Activated B cell treated with CpG ODN at 0.5 μM for 24 hours (primary cell): ENCODE results near the gene SLC6A11. TPM values are rescaled to one million over a fixed set of nuclear protein-coding genes. Genes with fewer than 3 reads are reported as not detected.
A peak's percentile ranks its signal among the peaks of the same experiment; 100 is the strongest.

Experiments used
- ATAC-seq: fragments of 200-7000 bp; cut with Tn5 transposase; one replicate; pipeline ENCODE4 v1.10.0; 2021; ENCODE audit warnings: low read depth, mild to moderate bottlenecking, moderate library complexity
- CTCF ChIA-PET: fragments of 350-600 bp; sonication (Branson Sonifier 250); formaldehyde crosslinking; loops from one replicate; lab custom pipeline; 2021; ENCODE audit warnings: antibody characterized with exemption; lab: Charles Lee
- POLR2A ChIA-PET: fragments of 350-600 bp; sonication (Branson Sonifier 250); formaldehyde crosslinking; loops from one replicate; lab custom pipeline; 2021; ENCODE audit warnings: antibody characterized with exemption; lab: Charles Lee
- DNase-seq: peaks from one replicate; pipeline ENCODE4 v3.0.0; 2022
- H3K27ac Mint-ChIP-seq: one replicate; pipeline ENCODE4 v1.8.0; 2020; ENCODE audit warnings: mixed read lengths
- H3K27me3 Mint-ChIP-seq: one replicate; pipeline ENCODE4 v1.8.0; 2021; ENCODE audit warnings: mixed read lengths
- H3K36me3 Mint-ChIP-seq: one replicate; pipeline ENCODE4 v1.8.0; 2021; ENCODE audit warnings: low read depth, mixed read lengths
- H3K4me1 Mint-ChIP-seq: one replicate; pipeline ENCODE4 v1.8.0; 2021; ENCODE audit warnings: mixed read lengths
- H3K4me3 Mint-ChIP-seq: one replicate; pipeline ENCODE4 v1.8.0; 2020; ENCODE audit warnings: mild to moderate bottlenecking, mixed read lengths
- H3K9me3 Mint-ChIP-seq: one replicate; pipeline ENCODE4 v1.8.0; 2020; ENCODE audit warnings: mixed read lengths
- intact Hi-C: fragments of 100-400 bp; cut with micrococcal nuclease; formaldehyde crosslinking; loops from one replicate; pipeline ENCODE4 v1.15.1; 2024
- total RNA-seq: library from RNA; stranded (reverse); gene quantifications from 2 replicates; pipeline ENCODE4 v1.2.3, GENCODE V29; 2022
- TF ChIP-seq, protein P1 (sequence below): fragments of 200-600 bp; IDR thresholded peaks from one replicate; pipeline ENCODE4 v1.8.0; 2022; ENCODE audit warnings: antibody characterized with exemption, mild to moderate bottlenecking

SLC6A11 gene
- total RNA-seq, 1 donor from 2014 or later: not detected

DNA sequence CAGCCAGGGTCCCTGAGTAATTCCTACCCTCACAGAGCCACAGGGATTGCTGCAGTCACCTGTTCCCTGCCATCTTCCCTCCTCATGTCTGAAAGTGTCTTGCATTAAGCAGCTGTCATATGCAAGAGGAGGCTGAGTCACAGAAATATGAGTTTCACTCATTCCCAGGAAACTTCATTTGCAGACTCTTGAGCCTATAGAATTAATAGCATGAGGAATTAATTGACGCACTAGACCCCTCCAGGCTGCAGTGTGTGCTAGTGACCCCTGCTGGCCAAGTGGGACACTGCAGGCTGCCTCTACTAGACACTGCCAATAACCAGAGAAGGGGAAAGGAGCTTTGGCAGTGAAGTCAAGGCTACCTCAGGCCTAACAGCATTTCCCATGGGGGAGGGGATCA lies 125.9 kb downstream of the SLC6A11 start:
- ATAC-seq (no peak), DNase-seq (no peak)
- ChIA-PET CTCF (interaction anchor here (0.6 to 1.2 kb wide), 2 partner anchors 12 to 182 kb away, joined by 3 to 4 read pairs; no protein-coding TSS in a partner anchor), POLR2A (no interaction called here)
- H3K9me3 Mint-ChIP-seq: peaks cover 3% of the 10 kb centered on the region
- H3K27ac Mint-ChIP-seq: no peak overlapping the region
- no peak overlapping the region for H3K4me3 Mint-ChIP-seq
- no peaks in the 10 kb centered on the region for H3K36me3 Mint-ChIP-seq
- TF ChIP-seq, protein P1, sequence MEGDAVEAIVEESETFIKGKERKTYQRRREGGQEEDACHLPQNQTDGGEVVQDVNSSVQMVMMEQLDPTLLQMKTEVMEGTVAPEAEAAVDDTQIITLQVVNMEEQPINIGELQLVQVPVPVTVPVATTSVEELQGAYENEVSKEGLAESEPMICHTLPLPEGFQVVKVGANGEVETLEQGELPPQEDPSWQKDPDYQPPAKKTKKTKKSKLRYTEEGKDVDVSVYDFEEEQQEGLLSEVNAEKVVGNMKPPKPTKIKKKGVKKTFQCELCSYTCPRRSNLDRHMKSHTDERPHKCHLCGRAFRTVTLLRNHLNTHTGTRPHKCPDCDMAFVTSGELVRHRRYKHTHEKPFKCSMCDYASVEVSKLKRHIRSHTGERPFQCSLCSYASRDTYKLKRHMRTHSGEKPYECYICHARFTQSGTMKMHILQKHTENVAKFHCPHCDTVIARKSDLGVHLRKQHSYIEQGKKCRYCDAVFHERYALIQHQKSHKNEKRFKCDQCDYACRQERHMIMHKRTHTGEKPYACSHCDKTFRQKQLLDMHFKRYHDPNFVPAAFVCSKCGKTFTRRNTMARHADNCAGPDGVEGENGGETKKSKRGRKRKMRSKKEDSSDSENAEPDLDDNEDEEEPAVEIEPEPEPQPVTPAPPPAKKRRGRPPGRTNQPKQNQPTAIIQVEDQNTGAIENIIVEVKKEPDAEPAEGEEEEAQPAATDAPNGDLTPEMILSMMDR: no peak
- no peaks in the 10 kb centered on the region for H3K4me1 Mint-ChIP-seq
- peaks cover 15% of the 10 kb centered on the region for H3K27me3 Mint-ChIP-seq
- intact Hi-C loops: loop anchor here (5.0 to 10.0 kb wide), 2 partner anchors 185 to 393 kb away; no protein-coding TSS in a partner anchor

DNA sequence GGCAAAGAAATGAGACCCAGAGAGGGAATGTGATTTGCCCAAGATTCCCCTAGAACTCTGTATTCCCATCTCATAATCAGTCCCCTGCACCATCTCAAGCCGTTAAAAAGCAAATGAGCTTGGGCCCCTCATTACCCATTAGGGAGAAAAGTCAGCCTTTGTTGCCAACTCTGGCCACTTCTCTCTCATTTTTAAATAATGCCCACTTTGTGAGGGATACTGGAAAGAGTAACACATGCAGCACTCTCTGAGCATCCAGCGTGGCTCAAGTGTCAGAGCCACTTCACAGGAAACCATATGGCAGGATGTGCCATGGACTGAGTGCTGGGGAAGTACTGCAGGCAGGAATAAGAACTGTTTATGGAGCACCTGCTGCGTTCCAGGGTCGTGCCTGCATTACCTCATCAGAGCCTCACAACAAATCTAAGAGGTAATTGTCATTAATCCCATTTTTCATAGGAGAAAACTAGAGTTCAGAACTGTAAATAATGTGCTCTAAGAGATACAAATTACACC lies 126.7 kb downstream of the SLC6A11 start:
- TF ChIP-seq, protein P1: no peak
- Mint-ChIP-seq H3K4me3 (no peak overlapping the region), H3K36me3 (no peaks in the 10 kb centered on the region), H3K9me3 (peaks cover 3% of the 10 kb centered on the region), H3K4me1 (no peaks in the 10 kb centered on the region), H3K27me3 (peaks cover 13% of the 10 kb centered on the region), H3K27ac (no peak overlapping the region)
- ChIA-PET CTCF (interaction anchor here (0.6 to 1.2 kb wide), 2 partner anchors 12 to 183 kb away, joined by 3 to 4 read pairs; no protein-coding TSS in a partner anchor), POLR2A (no interaction called here)
- no peak for ATAC-seq
- intact Hi-C loops: loop anchor here (5.0 to 10.0 kb wide), 2 partner anchors 185 to 392 kb away; no protein-coding TSS in a partner anchor
- DNase-seq: no peak

DNA sequence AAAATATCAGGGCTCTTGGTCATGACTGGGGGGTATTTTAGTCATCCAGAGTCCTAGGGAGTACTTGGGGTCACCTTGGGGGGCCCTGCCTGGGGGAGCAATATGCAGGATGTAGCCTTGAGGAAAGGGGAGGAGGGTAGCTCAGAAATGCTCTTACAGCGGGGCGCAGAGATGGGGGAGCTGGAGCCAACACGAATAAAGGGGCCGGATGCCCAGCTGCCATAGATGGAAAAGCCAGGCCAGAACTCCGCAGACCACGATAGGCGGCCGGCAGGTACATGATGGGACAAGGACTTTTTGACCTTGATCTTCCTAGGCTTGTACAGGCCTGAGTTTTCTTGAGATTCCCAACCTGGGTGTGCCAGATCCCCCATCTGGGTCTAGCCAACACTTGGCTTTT lies 128.8 kb downstream of the SLC6A11 start:
- no peaks in the 10 kb centered on the region for H3K4me1 Mint-ChIP-seq
- H3K27me3 Mint-ChIP-seq: peaks cover 13% of the 10 kb centered on the region
- no peak overlapping the region for H3K4me3 Mint-ChIP-seq
- TF ChIP-seq, protein P1: no peak
- ChIA-PET CTCF (interaction anchor here (0.6 to 1.9 kb wide), 3 partner anchors 91 to 706 kb away, joined by 3 to 4 read pairs (median 4); no protein-coding TSS in a partner anchor), POLR2A (no interaction called here)
- no peak for ATAC-seq
- DNase-seq: no peak
- intact Hi-C loops: loop anchor here (1.0 to 10.0 kb wide), 3 partner anchors 188 to 707 kb away; no protein-coding TSS in a partner anchor
- H3K36me3 Mint-ChIP-seq: no peaks in the 10 kb centered on the region
- no peak overlapping the region for H3K27ac Mint-ChIP-seq
- H3K9me3 Mint-ChIP-seq: peaks cover 3% of the 10 kb centered on the region

DNA sequence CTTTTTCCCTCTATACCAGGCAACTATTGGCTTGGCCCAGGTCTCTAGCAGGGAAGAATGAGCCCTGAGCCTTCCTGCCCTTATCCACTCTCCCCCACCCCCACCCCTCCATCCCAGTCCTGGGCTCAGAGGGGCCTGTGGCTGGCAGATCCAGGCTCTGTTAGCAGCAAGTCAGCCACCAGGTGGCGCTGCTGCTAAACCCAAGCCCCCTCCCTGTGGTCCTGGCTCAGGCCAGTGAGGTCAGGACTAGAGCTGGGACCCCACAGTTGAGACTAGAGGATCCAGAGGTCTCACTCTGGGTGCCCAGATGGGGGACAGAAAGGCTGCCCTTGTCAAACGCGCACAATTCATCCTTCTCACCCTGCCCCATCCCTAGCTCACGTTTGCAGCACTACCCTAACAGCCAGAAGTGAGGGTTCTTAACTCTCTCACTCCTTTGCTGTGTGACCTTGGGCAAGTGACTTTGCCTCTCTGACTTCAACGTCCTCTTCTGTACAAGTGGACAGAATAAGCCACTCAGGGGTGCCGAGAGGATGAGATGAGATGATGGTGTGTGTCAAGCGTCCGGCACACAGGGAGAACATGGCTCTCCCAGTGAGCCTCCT lies 129.8 kb downstream of the SLC6A11 start:
- POLR2A ChIA-PET: no interaction called here
- TF ChIP-seq, protein P1: no peak
- H3K27ac Mint-ChIP-seq: no peak overlapping the region
- H3K4me3 Mint-ChIP-seq: no peak overlapping the region
- H3K27me3 Mint-ChIP-seq: peaks cover 13% of the 10 kb centered on the region
- intact Hi-C loops: loop anchor here (1.0 to 10.0 kb wide), 2 partner anchors 389 to 707 kb away; no protein-coding TSS in a partner anchor
- CTCF ChIA-PET: interaction anchor here (1.9 kb wide), 2 partner anchors 118 to 705 kb away, joined by 4 read pairs; no protein-coding TSS in a partner anchor
- peak; percentile 37 for DNase-seq
- ATAC-seq: no peak
- H3K9me3 Mint-ChIP-seq: peaks cover 3% of the 10 kb centered on the region
- H3K36me3 Mint-ChIP-seq: no peaks in the 10 kb centered on the region
- H3K4me1 Mint-ChIP-seq: no peaks in the 10 kb centered on the region

DNA sequence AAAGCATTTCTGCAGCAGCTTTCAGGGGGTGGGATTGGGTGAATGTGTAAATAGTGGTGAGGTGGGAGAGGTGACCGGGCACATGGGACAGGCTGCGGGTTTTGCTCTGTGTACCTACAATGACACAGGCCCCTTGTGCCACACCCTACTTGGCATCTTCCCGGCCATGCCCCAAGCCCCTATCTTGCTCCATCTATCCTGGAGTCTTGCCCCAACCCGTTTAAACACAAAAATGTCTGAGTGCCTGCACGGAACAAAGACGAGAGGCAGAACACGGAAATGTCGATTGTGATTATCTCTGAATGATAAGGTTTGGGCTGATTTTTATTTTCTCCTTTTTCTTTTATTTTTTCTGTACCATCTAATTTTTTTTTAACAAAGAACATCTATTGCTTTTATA lies 130.5 kb downstream of the SLC6A11 start:
- intact Hi-C loops: loop anchor here (10.0 kb wide), 1 partner anchor 388 kb away; no protein-coding TSS in a partner anchor

More for the DNA sequence above, 130.5 kb downstream of the SLC6A11 start:
- ChIA-PET CTCF (interaction anchor here (1.4 to 1.9 kb wide), 3 partner anchors 118 to 705 kb away, joined by 4 to 5 read pairs (median 4); no protein-coding TSS in a partner anchor), POLR2A (no interaction called here)
- Mint-ChIP-seq H3K4me3 (no peak overlapping the region), H3K27ac (no peak overlapping the region), H3K27me3 (peaks cover 13% of the 10 kb centered on the region), H3K9me3 (peaks cover 3% of the 10 kb centered on the region), H3K36me3 (no peaks in the 10 kb centered on the region), H3K4me1 (no peaks in the 10 kb centered on the region)
- ATAC-seq (no peak), DNase-seq (no peak)
- TF ChIP-seq, protein P1: no peak
